HG03280 (cell line): ENCODE data around the gene PLEKHM3.
"Not testable (repeated sequence)": the region's sequence is repeated elsewhere in the genome, so short reads cannot be mapped to it uniquely, and the experiment has no call there.

Experiments used
- ATAC-seq: cut with Tn5 transposase; IDR thresholded peaks from one replicate; pipeline ENCODE4 v1.9.1; 2021; ENCODE audit warnings: mild to moderate bottlenecking, moderate library complexity; ENCODE audit not compliant: unreplicated experiment

PLEKHM3 gene

GRCh38 chr2:207951734-207952470, 73.4 kb downstream of the PLEKHM3 start:
- ATAC-seq = no peak

- no peak for ATAC-seq
Measured at GRCh38 chr2:207950761-207951114, 74.6 kb downstream of the PLEKHM3 start.

- ATAC-seq = no peak
Measured at GRCh38 chr2:207950063-207950760, 75.1 kb downstream of the PLEKHM3 start.

GRCh38 chr2:207949245-207949644, 76.1 kb downstream of the PLEKHM3 start:
- not testable (repeated sequence) for ATAC-seq

GRCh38 chr2:207944979-207945600, 80.2 kb downstream of the PLEKHM3 start:
- ATAC-seq = no peak

- no peak for ATAC-seq
Measured at GRCh38 chr2:207944334-207944733, 81.0 kb downstream of the PLEKHM3 start.

- no peak for ATAC-seq
Measured at GRCh38 chr2:207939342-207940108, 85.8 kb downstream of the PLEKHM3 start.

GRCh38 chr2:207938886-207939285, 86.4 kb downstream of the PLEKHM3 start:
- no peak for ATAC-seq

GRCh38 chr2:207938415-207938814, 86.9 kb downstream of the PLEKHM3 start:
- ATAC-seq = no peak

- ATAC-seq = no peak
Measured at GRCh38 chr2:207937823-207938222, 87.5 kb downstream of the PLEKHM3 start.

GRCh38 chr2:207937253-207937652, 88.1 kb downstream of the PLEKHM3 start:
- no peak for ATAC-seq

- no peak for ATAC-seq
Measured at GRCh38 chr2:207936380-207936779, 88.9 kb downstream of the PLEKHM3 start.

GRCh38 chr2:207935991-207936370, 89.3 kb downstream of the PLEKHM3 start:
- no peak for ATAC-seq

GRCh38 chr2:207935121-207935990, 90.0 kb downstream of the PLEKHM3 start:
- ATAC-seq = no peak

- ATAC-seq = no peak
Measured at GRCh38 chr2:207934720-207935119, 90.6 kb downstream of the PLEKHM3 start.

- no peak for ATAC-seq
Measured at GRCh38 chr2:207933396-207934065, 91.8 kb downstream of the PLEKHM3 start.

GRCh38 chr2:207932106-207932505, 93.2 kb downstream of the PLEKHM3 start:
- no peak for ATAC-seq

- no peak for ATAC-seq
Measured at GRCh38 chr2:207930747-207931146, 94.6 kb downstream of the PLEKHM3 start.

GRCh38 chr2:207929923-207930322, 95.4 kb downstream of the PLEKHM3 start:
- ATAC-seq = no peak

- no peak for ATAC-seq
Measured at GRCh38 chr2:207928079-207928478, 97.2 kb downstream of the PLEKHM3 start.
